Activated CD8-positive, alpha-beta memory T cell treated with anti-CD3 and anti-CD28 coated beads for 48 hours (primary cell): ENCODE results near the gene WIPF2.

Source experiments
- DNase-seq, 3 experiments: peaks; one replicate each; pipeline ENCODE4 v3.0.0-alpha.2; 2020; ENCODE audit warnings: low read depth in 2 of 3, low spot score in 2 of 3

Gene WIPF2

GRCh38 chr17:40312893-40313667 is 94.0 kb downstream of the WIPF2 start:
- no peak for DNase-seq

DNA sequence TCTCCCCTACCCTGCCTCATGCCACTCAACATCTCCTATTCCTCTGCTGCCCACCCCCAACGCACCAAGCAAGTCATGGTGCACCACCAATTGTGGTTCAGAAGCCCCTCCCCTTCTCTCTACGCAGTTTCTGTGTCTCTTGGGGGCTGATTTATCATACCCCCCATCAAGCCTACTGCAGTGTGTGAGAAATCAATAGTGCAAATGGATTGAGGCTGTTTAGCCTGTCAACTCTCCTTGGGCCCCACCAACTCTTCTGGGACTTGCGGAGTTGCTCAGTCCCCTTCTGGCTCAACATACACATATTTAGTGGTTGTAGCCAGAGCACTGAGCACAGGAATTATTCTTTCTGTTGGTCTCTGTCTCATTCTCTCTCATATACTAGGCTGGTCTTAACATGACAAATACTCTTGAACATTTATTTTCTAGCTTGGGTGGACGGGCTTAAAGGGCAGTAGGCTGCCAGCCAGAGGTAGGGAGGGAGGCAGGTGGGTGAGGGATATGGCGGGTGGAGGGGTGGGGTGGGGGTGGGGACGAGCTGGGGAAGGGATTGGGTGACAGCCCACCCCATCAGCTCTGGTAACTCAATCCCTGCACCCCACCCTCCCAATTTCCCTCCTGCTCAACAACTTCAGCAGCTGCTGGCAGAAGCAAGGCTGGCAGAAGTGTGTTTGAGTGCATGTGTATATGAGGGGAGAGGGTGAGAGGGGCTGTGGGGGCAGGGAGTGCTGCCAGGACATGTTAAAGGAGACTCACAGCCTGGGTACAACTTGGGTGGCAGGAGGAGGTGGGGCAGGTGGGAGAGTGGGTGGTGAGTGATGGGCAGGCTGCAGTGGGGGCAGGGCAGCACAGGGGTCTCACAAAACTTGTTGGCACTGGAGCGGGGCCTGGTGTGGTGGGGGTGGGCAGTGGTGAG is 94.8 kb downstream of the WIPF2 start:
- DNase-seq: no peak

DNA sequence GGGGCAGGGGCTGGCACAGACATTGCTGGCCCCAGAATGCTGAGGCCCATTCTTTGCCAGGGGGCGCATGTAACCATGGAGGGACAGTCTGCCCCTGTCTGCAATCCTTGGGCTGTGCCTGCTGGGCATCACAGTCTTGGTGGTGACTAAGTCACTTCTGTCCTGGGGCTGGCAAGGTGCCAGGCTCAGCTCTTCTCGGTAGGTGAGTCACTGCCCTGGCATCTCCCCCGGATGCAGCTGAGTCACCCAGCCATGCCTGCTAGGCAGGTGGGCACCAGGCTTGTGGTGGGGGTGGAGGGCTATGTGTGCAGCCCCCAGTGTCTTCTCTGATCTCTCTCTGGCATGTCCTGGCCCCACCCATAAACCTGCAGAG is 95.5 kb downstream of the WIPF2 start:
- peak in 2 of 3 experiments; percentile 61 to 62 for DNase-seq

GRCh38 chr17:40315206-40315605 is 96.1 kb downstream of the WIPF2 start:
- no peak for DNase-seq

- DNase-seq: no peak
These were observed 96.8 kb downstream of the WIPF2 start for GRCh38 chr17:40315678-40316570.

DNA sequence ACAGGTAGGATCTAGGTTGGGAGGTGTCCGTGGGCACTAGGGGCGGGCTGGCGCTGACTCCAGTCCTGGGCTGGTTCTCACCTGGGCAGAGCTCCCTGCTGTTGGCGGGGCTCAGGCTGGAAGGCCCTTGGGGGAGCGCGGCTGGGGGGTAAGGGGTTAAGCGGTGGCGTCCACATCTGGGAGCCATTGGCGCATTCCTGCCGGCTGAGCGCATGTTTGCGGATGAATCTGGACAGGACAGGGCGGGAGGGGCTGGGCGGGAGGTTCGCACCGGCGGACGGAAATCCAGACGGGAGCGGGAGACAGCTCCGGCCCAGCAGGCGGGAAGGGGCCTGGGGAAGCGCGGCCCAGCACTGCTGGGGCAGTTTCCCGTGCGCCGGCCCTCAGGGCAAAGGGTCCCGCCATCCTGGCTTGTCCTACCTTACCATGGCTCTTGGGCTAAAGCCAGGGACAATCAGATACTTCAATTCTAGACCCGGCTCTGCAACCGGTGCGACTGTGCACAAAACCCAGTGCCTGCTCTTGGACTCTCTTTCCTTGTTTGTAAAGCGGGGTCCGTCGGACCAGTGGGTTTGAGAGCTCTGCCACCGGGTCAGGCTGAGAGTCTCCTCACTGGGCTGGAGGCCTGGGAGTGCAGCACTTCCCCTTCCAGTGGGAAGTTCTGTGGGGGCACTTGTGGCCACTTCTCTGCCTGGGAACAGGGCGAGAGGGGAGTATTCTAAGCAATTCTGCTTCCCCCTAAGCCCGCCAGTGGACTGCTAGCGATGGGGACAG is 97.7 kb downstream of the WIPF2 start:
- no peak for DNase-seq

GRCh38 chr17:40317345-40317873 is 98.3 kb downstream of the WIPF2 start:
- DNase-seq: no peak

DNA sequence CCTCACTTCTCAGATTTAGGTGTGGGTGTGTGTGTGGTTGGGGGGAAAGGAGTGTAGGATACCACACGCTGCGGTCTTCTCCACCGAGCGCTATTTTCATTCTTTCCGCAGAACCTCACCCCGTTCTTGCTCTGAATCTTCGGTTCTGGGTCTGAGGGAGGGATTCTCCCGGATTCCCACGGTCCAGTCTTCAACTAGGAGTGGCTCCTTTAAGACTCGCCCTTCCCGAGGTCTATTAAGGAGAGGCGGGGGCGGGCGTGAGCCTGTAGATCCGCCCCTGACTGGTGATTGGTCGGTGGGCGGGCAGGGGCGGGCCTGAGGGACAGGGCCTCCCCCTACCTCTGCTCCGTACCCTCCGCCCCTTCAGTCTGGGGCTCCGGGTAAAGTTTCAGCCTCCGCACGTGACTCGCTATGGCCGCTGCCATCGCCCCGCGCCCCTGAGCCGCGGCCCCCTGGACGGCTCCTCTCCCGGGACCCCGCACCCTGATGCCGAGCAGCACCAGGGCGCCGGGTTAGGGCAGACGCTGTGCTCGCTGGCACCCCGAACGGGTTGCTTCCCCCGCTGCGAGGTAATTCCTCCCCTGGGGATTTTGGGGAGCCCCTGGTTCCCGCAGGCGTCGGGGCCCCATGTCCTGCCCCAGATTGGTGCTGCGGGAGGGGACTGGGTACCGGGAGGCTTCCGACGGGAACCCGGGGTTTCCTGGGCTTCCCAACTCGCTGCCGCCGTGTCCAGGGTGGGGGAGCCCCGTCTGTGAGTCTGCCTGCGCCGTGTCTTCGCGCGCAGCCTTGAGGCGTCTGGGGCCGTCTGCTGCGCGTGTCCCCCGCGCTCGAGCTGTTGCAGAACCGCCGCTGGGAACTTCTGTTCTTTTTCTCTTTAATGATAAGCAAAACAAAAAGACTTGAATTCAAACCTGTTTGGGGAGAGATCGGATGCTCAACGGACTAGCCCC is 99.1 kb downstream of the WIPF2 start:
- DNase-seq: peak; percentile 55 to 85 (median 80)

- no peak for DNase-seq
These were observed 99.8 kb downstream of the WIPF2 start for GRCh38 chr17:40318830-40319391.

DNA sequence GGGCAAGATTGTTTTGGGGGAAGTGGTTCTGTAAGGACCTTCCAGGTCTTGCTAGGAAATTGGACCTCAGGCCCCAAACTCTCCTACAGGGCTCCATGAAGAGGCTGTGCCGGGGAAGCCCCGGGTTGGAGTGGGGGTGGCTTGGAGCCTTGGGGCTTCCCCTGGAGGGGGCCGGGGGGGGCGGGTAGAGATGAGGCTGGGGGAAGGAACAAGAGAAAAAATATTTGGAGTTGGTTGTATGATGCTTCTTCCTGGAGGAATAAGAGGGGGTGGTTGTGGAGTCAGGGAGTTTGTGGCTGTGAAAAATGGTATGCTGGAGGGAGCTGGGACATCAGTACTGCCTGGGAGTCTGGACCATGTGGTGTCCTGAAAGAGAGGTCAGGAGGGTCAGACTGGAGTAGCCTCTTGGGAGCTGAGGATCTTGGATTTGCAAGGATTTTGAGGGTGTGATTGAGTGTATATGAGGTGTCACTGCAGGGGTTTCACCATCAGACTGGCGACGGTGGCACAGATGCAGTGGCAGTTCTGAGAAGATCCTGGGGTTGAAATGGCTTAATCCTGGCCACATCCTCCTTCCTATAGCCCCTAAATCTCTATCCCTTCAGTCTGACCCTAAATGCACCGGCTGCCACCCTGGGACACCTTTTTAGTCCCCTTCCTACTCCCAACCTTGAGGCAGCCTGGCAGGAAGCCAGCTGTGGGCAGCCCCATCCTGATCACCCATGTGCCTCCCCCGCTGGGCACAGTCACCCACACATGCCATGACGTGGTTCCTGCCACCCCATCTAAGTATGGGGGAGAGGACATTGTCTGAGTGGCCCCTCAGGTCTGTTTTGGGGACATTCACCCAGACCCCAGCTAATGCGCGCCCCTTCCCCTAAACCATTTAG is 100.8 kb downstream of the WIPF2 start:
- DNase-seq: no peak

GRCh38 chr17:40320756-40321523 is 101.8 kb downstream of the WIPF2 start:
- DNase-seq: no peak

- DNase-seq: no peak
These were observed 102.4 kb downstream of the WIPF2 start for GRCh38 chr17:40321524-40321929.

DNA sequence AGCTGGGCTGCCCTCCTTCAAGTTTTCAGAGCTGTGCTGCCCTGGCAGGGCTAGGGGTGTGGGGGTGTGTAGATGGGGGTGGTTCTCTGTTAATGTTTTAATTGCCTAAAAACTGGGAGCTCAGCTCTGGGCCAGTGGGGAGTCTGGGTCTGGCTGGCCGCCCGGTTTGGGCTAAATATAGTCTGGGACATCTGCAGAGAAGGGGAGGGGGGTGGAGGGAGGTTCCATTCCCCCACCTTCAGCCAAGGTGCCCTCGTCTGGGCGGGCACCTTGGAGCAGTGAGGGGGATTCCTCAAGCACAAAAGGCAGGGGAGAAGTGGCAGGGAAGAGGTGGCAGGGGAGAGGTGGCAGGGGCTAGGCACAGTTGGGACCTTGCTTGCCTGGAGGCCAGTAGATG is 102.9 kb downstream of the WIPF2 start:
- no peak for DNase-seq

DNA sequence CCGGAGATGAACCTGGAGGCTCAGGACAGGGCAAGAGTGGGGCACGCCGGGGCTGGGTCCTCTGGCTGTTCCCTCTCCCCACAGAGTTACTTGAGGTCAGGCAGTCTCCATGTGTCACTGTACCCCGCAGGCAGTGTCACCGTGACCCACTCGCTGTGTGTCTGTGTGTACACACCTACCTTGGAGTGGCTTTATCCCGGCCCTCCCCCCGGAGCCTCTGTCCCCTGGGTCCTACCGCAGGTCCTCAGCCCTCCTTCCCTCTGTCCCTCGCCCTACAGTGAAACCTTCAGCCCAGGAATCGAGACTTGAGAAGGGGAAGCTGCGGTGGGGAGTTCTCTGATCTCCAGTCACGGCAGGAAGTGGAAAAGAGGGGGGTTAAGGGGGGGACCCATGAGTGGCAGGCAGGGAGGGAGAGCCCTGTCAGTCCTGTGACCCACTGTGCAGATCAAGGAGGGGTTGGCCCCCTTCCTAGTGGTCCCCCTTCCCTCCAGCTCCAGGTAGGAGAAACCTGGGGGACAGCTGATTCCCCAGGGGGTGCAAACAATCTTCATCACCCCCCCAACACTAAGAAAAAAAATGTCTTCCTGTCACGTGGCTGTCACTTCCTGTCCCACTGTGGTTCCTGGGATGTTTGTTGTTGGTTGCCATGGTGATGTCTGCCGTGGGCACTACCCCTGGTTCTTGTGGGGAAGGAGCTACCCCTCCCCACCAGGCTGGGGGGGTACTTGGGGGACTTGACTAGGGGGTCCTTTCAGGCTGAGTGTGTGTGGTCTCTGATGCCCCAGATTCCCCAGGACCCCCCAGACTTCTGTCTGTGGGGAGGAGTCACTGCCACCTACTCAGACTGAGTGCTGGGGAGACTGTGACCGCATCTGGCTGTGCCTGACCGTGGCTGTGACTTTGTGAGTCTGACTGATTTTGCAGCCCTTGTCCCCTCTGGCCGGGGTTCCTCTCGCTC is 103.5 kb downstream of the WIPF2 start:
- DNase-seq: peak; percentile 70 to 79 (median 74)

- peak in 1 of 3 experiments; percentile 59 for DNase-seq
These were observed 104.6 kb downstream of the WIPF2 start for GRCh38 chr17:40323391-40324381.
